Esophagus (tissue), 2 donors: ENCODE measurements around the gene IGFBP3. TPM values are rescaled to one million over a fixed set of nuclear protein-coding genes. Genes with fewer than 3 reads are reported as not detected.
A peak's percentile ranks its signal among the peaks of the same experiment; 100 is the strongest.

Experiments
- H3K27ac ChIP-seq, 2 donors: one replicate each; pipeline ENCODE4 v1.5.1; 2013; ENCODE audit warnings: low read depth in 2 of 2, mild to moderate bottlenecking in 2 of 2, inconsistent platforms in 1 of 2, low read length in 1 of 2, moderate library complexity in 1 of 2
- H3K27me3 ChIP-seq, 2 donors: one replicate each; pipeline ENCODE4 v1.6.1; 2013; ENCODE audit warnings: low read length in 2 of 2, control low read depth in 1 of 2, mild to moderate bottlenecking in 1 of 2; ENCODE audit not compliant: insufficient read depth in 2 of 2, control insufficient read depth in 1 of 2
- H3K36me3 ChIP-seq, 2 donors: one replicate each; pipeline ENCODE4 v1.6.1; 2013; ENCODE audit warnings: low read length in 1 of 2; ENCODE audit not compliant: control insufficient read depth in 2 of 2, insufficient read depth in 2 of 2
- H3K4me1 ChIP-seq, 2 donors: one replicate each; pipeline ENCODE4 v1.6.1; 2013; ENCODE audit warnings: low read length in 1 of 2; ENCODE audit not compliant: control insufficient read depth in 2 of 2, insufficient read depth in 2 of 2
- H3K4me3 ChIP-seq, 2 donors: one replicate each; pipeline ENCODE4 v1.5.1; 2013; ENCODE audit warnings: low read length in 2 of 2, mild to moderate bottlenecking in 2 of 2, low read depth in 1 of 2, moderate library complexity in 1 of 2
- H3K9me3 ChIP-seq, 2 donors: one replicate each; pipeline ENCODE4 v1.6.1; 2013; ENCODE audit warnings: mild to moderate bottlenecking in 2 of 2, low read depth in 1 of 2, low read length in 1 of 2, moderate library complexity in 1 of 2; ENCODE audit not compliant: control insufficient read depth in 2 of 2, insufficient read depth in 1 of 2
- WGBS, 2 donors: extraction: QIAGEN DNeasy Blood & Tissue Kit; methylation state at CpG; one replicate each; pipeline ENCODE4 v1.1.7; 2013; 5-methylcytosine and 5-hydroxymethylcytosine counted together
- polyA plus RNA-seq, 2 donors: library from polyadenylated mRNA; stranded (reverse); fragments of 200-250 nt; gene quantifications; one replicate each; pipeline ENCODE4 v1.2.3, GENCODE V29; 2013
- donor health status: healthy with polysubstance abuse.
- donor health status: Bipolar disorder and iron deficiency.

Gene IGFBP3
- polyA plus RNA-seq, 2 donors: 13.0 to 19.8 TPM

GRCh38 chr7:45890125-45890901 is 30.8 kb downstream of the IGFBP3 start:
- no peaks in the 10 kb centered on the region for H3K9me3 ChIP-seq
- no peaks in the 10 kb centered on the region for H3K36me3 ChIP-seq
- H3K27me3 ChIP-seq: peaks cover 0 to 4% of the 10 kb centered on the region in 2 donors
- 85 to 86% methylated on average over 8 of the region's 8 CpGs for whole genome bisulfite sequencing, 2 donors
- no peak overlapping the region for H3K27ac ChIP-seq
- no peak overlapping the region for H3K4me3 ChIP-seq
- H3K4me1 ChIP-seq: peaks cover 0 to 7% of the 10 kb centered on the region in 2 donors

GRCh38 chr7:45889367-45890067 is 31.6 kb downstream of the IGFBP3 start:
- Histone ChIP-seq H3K4me1 (peaks cover 0 to 7% of the 10 kb centered on the region in 2 donors), H3K9me3 (no peaks in the 10 kb centered on the region), H3K36me3 (no peaks in the 10 kb centered on the region), H3K27me3 (peaks cover 0 to 4% of the 10 kb centered on the region in 2 donors), H3K27ac (no peak overlapping the region), H3K4me3 (no peak overlapping the region)
- 61 to 71% methylated on average over 8 of the region's 8 CpGs for WGBS, 2 donors

GRCh38 chr7:45888993-45889366 is 32.1 kb downstream of the IGFBP3 start:
- H3K27me3 ChIP-seq: peaks cover 0 to 6% of the 10 kb centered on the region in 2 donors

GRCh38 chr7:45888185-45888992 is 32.7 kb downstream of the IGFBP3 start, which contains the start of gene IGFBP1:
Gene IGFBP1 (plus strand): TSS chr7:45888488. CDS start chr7:45888653, 165 bp downstream.
- H3K36me3 ChIP-seq: no peaks in the 10 kb centered on the region
- peaks cover 0 to 7% of the 10 kb centered on the region in 2 donors for H3K4me1 ChIP-seq
- peak within 1 kb of the TSS in 1 of 2 donors; percentile 34 for H3K4me3 ChIP-seq
- no peaks in the 10 kb centered on the region for H3K9me3 ChIP-seq
- H3K27ac ChIP-seq: no peak within 1 kb of the TSS
- peaks cover 0 to 6% of the 10 kb centered on the region in 2 donors for H3K27me3 ChIP-seq
- 4% methylated on average over 67 to 73 of the region's 73 CpGs for WGBS, 2 donors

More at GRCh38 chr7:45888993-45889366, 32.1 kb downstream of the IGFBP3 start:
- Histone ChIP-seq H3K9me3 (no peaks in the 10 kb centered on the region), H3K27ac (no peak overlapping the region), H3K36me3 (no peaks in the 10 kb centered on the region), H3K4me1 (peaks cover 0 to 7% of the 10 kb centered on the region in 2 donors), H3K4me3 (peak overlapping the region in 1 of 2 donors; percentile 34)
- WGBS, 2 donors: 18 to 19% methylated on average over 14 of the region's 14 CpGs

GRCh38 chr7:45886931-45887667 is 34.0 kb downstream of the IGFBP3 start:
- 91 to 93% methylated on average over 5 of the region's 5 CpGs for WGBS, 2 donors
- Histone ChIP-seq H3K36me3 (no peaks in the 10 kb centered on the region), H3K27me3 (peaks cover 0 to 6% of the 10 kb centered on the region in 2 donors)

GRCh38 chr7:45885264-45885882 is 35.7 kb downstream of the IGFBP3 start:
- Histone ChIP-seq H3K27me3 (peaks cover 0 to 6% of the 10 kb centered on the region in 2 donors), H3K9me3 (no peaks in the 10 kb centered on the region), H3K27ac (no peak overlapping the region), H3K4me3 (no peak overlapping the region), H3K36me3 (no peaks in the 10 kb centered on the region), H3K4me1 (peaks cover 0 to 7% of the 10 kb centered on the region in 2 donors)
- WGBS, 2 donors: 62% methylated on average over 7 of the region's 7 CpGs

More at GRCh38 chr7:45886931-45887667, 34.0 kb downstream of the IGFBP3 start:
- H3K27ac ChIP-seq: no peak overlapping the region
- H3K4me3 ChIP-seq: no peak overlapping the region
- H3K4me1 ChIP-seq: peaks cover 0 to 7% of the 10 kb centered on the region in 2 donors
- no peaks in the 10 kb centered on the region for H3K9me3 ChIP-seq

GRCh38 chr7:45884136-45884535 is 36.9 kb downstream of the IGFBP3 start:
- Histone ChIP-seq H3K27ac (no peak overlapping the region), H3K4me1 (peaks cover 0 to 7% of the 10 kb centered on the region in 2 donors), H3K27me3 (peaks cover 0 to 2% of the 10 kb centered on the region in 2 donors), H3K4me3 (no peak overlapping the region), H3K36me3 (no peaks in the 10 kb centered on the region), H3K9me3 (no peaks in the 10 kb centered on the region)
- WGBS, 2 donors: 80 to 82% methylated on average over 4 of the region's 4 CpGs

- no peak overlapping the region for H3K27ac ChIP-seq
- no peaks in the 10 kb centered on the region for H3K9me3 ChIP-seq
- H3K4me3 ChIP-seq: no peak overlapping the region
- peaks cover 0 to 2% of the 10 kb centered on the region in 2 donors for H3K27me3 ChIP-seq
- no peaks in the 10 kb centered on the region for H3K4me1 ChIP-seq
- WGBS, 2 donors: 74 to 75% methylated on average over 5 of the region's 5 CpGs
- H3K36me3 ChIP-seq: no peaks in the 10 kb centered on the region
Observed at GRCh38 chr7:45882465-45882810, 38.6 kb downstream of the IGFBP3 start.
